NCI-H146 treated with DMSO at 0.1 percent for 48 hours (cell line): ENCODE measurements around the gene GART.
"Not testable (repeated sequence)": the region's sequence is repeated elsewhere in the genome, so short reads cannot be mapped to it uniquely, and the experiment has no call there.

Source experiments
- DNase-seq: peaks from one replicate; lab custom pipeline; 2025; ENCODE audit not compliant: unreplicated experiment; lab: John Stamatoyannopoulos, UW

Gene GART

DNA sequence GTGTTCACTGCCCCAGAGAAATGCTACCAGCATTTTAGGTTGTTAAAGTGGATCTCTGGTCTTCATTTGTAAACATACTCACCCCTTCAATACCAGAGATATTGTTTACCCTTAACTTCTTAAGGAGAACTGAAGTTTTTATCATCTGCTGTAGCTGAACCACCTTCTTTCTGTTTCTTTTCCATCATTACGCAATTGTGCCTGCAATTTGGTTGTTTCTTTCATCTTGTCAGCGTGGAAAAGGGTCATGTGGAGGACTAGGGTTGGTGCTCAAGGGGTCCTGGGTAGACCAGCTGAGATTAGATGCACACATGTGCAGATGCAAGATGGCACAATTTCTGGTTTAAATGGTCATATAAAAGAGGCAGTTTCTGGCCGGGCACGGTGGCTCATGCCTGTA lies 23.0 kb downstream of the GART start:
- no peak for DNase-seq

DNA sequence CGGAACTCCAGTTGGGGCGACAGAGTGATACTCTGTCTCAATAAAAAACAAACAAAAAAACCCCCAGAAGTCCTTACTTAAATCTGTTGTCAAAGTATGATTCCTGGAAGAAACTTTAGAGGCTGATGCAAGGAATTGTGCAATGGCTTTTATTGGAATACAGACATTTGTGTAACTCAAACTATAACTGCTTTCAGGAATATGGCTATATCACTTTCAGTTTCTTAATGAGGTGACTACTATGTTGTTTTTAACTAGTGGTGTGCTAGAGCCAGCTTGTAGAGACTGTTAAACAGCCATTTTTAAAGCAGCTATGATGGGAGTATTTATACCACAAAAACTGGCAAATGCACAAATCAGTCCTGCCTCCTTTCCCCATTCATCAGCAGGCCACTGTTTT lies 27.7 kb downstream of the GART start:
- DNase-seq = no peak

- DNase-seq = no peak
These were observed 29.4 kb downstream of the GART start for GRCh38 chr21:33512481-33512880.

DNA sequence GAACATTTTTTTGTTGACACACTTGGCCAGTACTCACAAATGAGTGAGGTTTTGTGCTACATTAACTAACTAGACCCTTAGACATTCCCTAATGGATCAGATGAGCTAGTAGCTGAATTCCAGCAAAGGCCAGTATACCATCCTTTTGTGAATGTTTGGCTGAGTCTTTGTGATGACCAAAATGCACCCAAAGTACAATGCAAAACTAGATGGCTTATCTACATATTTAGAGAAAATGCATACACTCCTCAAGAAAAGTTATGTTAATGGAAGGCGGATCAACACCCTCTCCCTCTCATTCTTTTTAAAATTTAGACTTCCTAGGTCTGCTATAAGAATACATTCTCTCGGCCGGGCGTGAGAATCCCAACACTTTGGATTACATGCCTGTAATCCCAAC lies 30.3 kb downstream of the GART start:
- DNase-seq = no peak

DNA sequence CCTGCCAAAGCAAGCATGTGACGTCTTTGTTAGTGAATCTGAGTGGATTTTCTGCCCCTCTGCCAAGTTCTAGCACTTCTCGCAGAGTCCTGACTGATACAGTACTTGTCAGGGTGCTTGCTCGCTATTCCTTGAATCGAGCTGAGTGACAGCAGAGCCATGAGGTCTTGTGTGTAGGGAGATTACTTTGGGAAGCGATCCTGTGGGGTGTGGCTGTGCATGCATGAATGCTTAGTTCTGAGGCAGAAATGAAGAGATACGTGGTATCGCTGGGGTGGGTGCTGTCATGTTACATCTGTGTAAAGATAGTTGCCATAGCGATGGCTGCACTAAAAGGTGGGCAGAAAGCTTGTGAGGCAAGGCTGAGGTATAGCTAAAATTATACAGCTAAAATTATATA lies 31.1 kb downstream of the GART start:
- no peak for DNase-seq

DNA sequence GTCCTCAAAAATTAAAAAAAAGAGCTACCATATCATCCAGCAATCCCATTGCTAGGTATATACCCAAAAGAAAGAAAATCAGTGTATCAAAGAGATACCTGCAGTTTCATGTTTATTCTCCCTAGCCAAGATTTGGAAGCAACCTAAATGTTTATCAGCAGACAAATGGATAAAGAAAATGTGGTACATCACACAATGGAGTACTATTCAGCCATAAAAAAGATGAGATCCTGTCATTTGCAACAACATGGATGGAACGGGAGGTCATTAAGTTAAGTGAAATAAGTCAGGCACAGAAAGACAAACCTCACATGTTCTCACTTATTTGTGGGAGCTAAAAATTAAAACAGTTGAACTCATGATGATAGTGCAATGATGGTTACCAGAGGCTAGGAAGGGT lies 34.9 kb downstream of the GART start:
- not testable (repeated sequence) for DNase-seq

DNA sequence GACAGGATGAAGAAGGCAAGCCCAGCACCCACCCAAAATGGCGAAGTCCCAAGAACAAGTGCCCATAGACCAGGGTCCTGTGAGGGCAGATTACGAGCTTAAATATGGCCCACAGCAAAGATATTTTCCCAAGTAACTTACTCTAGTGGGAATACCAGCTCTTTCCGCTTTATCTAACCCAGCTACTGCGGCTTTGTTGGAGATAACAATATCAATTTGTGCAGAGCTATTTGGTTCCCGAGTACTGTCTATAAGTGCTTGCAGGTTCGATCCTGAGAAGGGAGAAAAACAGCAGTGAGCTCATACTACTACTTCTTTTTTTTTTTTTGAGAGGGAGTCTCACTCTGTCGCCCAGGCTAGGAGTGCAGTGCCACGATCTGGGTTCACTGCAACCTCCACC lies 36.1 kb downstream of the GART start:
- no peak for DNase-seq

- DNase-seq = no peak
These were observed 45.6 kb downstream of the GART start for GRCh38 chr21:33496345-33496744.

GRCh38 chr21:33495743-33496142 lies 46.2 kb downstream of the GART start:
- DNase-seq = no peak

DNA sequence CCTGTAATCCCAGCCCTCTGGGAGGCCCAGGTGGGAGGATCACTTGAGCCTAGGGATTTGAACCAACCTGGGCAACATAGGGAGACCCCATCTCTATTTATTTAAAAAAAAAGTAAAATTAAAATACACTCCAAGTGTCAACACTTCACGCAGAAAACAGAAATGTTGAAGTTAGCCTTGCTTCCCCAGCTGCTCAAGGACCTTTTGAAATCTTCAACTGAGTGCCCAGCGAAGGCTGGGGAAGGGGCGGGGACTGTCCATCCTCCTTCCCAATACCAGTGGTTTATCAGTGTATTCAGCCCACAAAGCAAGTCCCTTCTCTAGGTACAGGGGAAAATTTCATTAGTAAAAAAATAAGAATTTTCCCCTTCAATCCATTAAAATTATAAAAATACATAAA lies 48.2 kb downstream of the GART start:
- no peak for DNase-seq

DNA sequence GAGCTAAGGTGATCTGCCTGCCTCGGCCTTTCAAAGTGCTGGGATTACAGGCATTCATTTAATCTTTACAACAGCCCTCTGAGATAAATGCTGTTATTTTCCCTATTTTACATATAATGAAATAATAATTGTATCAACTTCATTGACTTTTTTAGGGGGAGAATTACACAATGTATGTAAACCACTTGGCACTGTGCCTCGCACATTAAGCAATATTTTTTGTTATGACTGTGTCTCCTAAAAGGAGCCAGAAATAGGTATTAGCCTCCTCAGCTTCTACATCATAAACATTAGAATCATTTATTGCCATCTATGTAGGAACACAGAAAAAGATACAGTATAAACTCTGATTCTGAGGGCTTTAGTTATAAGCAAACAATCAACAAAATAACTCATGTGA lies 49.3 kb downstream of the GART start:
- DNase-seq = no peak

GRCh38 chr21:33491373-33492102 lies 50.4 kb downstream of the GART start, which contains the start of gene DNAJC28:
Gene DNAJC28 (minus strand): TSS chr21:33491716. CDS start chr21:33489393, 2,323 bp downstream.
- DNase-seq = peak; percentile 77

DNA sequence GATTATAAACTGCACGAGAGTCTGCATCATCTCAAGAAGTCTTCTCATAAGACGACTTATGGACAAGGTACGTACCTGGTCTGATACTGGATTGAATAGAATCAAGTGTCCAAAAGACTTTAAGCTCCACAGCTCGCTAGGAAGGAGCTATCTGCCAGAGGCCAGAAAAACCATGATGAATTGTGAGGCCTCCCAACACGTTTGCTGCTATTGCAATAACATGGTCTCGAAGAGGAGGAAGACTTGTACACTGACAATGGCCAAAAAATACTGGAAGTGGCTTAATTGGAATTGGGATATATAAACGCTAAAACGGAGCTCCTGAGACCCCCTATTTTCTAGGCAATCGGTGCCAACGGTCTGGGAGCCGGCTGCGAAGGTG lies 50.9 kb downstream of the GART start:
- no peak for DNase-seq

DNA sequence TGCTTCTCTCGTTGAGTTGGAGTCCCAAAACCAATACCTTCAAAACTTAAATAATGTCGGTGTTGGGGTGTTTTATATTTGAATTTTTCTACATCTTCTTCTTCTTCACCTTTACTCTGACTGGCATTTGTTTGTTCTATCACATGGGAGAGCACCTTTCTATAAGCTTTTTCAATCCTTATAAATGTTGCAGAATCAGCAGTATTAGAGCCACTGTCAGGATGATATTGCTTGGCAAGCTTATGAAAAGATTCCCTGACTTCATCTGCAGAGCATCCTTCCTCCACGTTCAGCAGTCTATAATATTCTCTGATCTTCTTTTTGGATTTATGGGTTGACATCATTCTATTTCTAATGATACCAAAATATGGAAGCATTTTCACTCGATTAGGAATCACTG lies 53.0 kb downstream of the GART start:
- DNase-seq = no peak

DNA sequence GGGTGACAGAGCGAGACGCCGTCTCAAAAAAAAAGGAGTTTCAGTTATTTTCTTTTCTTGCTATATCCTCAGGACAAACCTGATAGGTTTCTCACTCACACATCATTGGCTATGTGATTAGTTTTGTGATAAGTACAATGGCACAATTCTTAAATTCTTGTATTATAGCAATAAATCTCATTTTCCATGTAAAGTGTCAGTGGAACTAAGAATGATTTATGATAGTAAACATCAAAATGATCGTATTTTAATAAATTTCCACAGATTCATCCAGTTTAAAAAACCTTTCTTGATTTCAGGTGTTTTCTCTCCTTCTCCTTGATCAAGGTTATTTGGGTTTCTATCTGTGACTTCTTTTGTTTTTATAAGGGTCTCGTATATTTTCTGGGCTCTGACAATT lies 53.9 kb downstream of the GART start:
- no peak for DNase-seq

- no peak for DNase-seq
These were observed 60.5 kb downstream of the GART start for GRCh38 chr21:33481314-33481943.

DNA sequence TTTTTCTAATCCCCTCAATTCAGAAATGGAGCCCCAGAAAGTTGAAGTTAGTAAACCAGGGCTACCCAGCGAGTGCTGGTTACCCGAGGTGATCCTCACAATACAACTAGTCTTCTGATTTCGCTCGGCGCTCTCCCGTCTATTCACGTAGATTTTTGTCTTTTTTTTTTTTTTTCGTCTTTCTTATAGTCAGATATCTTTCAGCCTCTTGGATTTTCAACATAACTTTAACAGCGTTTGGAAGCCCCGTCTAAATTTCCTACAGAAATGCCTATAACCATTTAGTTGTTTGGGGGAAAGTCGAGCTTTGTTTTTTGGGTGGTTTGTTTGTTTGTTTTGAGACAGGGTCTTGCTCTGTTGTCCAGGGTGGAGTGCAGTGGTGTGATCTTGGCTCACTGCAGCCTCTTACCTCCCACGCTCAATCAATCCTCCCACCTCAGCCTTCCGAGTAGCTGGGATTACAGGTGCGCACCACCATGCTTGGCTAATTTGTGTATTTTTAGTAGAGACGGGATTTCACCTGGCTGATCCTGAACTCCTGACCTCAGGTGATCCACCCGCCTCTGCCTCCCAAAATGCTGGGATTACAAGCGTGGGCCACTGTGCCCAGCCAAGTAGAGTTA lies 61.3 kb downstream of the GART start:
- DNase-seq = no peak

GRCh38 chr21:33479679-33480480 lies 62.0 kb downstream of the GART start, which contains the start of gene TMEM50B:
Gene TMEM50B (minus strand): TSS chr21:33479974. CDS start chr21:33468885, 11,089 bp downstream.
- DNase-seq = peak; percentile 65

DNA sequence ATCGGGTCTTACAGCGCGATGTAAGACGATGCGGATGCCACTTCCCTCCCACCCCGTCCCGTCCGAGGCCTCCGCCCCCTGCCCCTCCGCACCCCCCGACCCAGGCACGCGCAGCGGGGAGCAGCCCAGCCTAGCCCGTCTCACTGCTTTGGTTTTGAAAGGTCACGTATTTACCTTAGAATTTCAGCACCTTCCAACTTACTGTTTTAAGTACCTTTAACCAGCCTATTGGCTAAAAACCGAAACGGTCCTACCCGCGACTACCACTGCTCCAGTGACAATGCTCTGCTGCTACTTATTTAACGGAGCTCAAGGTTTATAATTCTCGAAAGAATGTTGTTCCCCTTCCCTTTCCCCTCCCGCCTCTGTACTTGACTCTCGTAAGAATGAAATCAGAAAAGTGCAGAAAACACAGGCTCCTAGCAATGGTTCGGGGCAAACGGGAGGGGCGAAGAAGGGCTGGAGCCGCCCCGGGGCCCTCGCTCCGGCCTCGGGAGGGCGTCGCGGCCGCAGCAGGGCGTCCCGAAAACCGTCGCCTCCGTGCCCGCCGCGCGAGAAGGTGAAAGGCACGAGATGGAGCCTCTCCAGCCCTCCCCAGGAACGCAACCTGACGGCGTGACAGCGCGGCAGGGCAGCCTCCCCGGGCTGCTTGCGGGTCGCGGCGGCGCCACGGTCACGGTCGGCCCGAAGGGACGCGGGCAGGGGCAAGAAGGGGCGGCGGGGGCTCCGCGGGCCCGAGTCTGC lies 62.8 kb downstream of the GART start:
- DNase-seq = peak; percentile 2

GRCh38 chr21:33478182-33478581 lies 63.7 kb downstream of the GART start:
- DNase-seq = no peak

GRCh38 chr21:33477066-33477465 lies 64.9 kb downstream of the GART start:
- no peak for DNase-seq
